ENCODE data around the gene HS1BP3.

DNA sequence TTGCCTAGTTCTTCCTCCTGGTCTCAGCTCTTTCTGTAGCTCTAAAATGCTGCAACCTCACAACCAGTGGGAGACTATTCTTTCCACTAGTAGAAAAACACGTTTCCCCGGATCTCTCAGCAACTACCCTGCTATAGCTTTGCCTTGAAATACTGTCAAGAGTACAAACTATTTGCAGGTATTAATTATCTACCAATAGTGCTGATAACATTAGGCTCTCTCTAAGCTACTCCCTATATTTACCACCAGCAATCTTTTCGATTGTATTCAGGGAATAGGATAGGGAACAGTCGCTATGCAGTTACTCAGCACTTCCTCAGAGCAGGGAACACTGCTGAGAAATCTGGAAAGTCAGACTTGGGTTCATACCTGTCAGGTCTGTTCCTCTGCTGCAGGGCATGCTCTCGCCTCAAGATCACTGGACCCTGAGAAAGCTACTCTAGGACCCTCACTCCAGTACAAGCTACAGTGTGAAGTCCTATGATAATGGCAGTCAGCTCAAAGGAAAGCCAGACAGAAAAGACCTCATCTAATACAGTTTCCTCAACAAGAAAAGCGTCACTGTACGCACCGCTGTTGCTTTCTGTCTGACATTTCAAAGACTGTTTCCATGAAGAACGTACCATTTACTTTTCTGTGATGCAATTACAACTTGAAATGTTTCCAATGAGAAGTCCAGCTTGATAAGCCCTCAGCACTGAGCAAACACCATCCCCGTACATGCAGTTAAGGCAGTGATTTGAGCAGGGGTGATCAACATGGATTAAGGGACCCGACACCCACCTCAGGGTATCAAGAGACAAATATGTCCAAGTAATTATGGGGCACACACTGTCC, 38.7 kb upstream of the HS1BP3 start:
- no peak for TF ChIP-seq CTCF (IDR thresholded peaks at IDR 0.05; ENCODE audit: borderline replicate concordance, extremely low read depth, low read length, poor library complexity, severe bottlenecking)
- TF ChIP-seq EZH2 (IDR thresholded peaks at IDR 0.05; ENCODE audit: borderline replicate concordance, low read depth, low read length, severe bottlenecking) = no peak

Data from DND-41 (cell line).